Uterus (tissue), 4 donors: ENCODE results near the gene CDKAL1. TPM values are rescaled to one million over a fixed set of nuclear protein-coding genes. Genes with fewer than 3 reads are reported as not detected.

Source experiments
- DNase-seq, 2 donors: peaks; one replicate each; pipeline ENCODE4 v3.0.0-alpha.2; 2019 to 2020
- H3K27ac ChIP-seq, 2 donors: fragments of 200-600 bp; sonication (generic); 1 replicate in 1 of 2; 2 replicates in 1 of 2; pipeline ENCODE4 v1.5.1; 2016 to 2018
- H3K27me3 ChIP-seq, 2 donors: fragments of 200-600 bp; sonication (generic); one replicate each; pipeline ENCODE4 v1.5.1; 2018 to 2019; ENCODE audit warnings: control low read depth in 1 of 2
- H3K36me3 ChIP-seq, 2 donors: fragments of 200-600 bp; sonication (generic); one replicate each; pipeline ENCODE4 v1.5.1; 2019; ENCODE audit warnings: control low read depth in 1 of 2
- H3K4me1 ChIP-seq, 2 donors: fragments of 200-600 bp; sonication (generic); one replicate each; pipeline ENCODE4 v1.5.1; 2018 to 2019; ENCODE audit warnings: control low read depth in 1 of 2
- H3K4me3 ChIP-seq, 2 donors: fragments of 200-600 bp; sonication (generic); 1 replicate in 1 of 2; 2 replicates in 1 of 2; pipeline ENCODE4 v1.5.1; 2018 to 2019; ENCODE audit warnings: mild to moderate bottlenecking in 1 of 2
- H3K9me3 ChIP-seq, 2 donors: fragments of 200-600 bp; sonication (generic); one replicate each; pipeline ENCODE4 v1.5.1; 2019; ENCODE audit warnings: control low read depth in 1 of 2
- POLR2A ChIP-seq, 2 donors: fragments of 450-650 bp; IDR thresholded peaks; one replicate each; pipeline ENCODE4 v1.6.1; 2016; ENCODE audit warnings: antibody characterized with exemption in 2 of 2, mild to moderate bottlenecking in 1 of 2, moderate library complexity in 1 of 2
- intact Hi-C: fragments of 100-400 bp; cut with DNase I; formaldehyde crosslinking; loops from one replicate; pipeline ENCODE4 v1.15.1; 2023; ENCODE audit warnings: low total_unique reads
- total RNA-seq, 4 donors: library from RNA; depleted of rRNA in 3 of 4; stranded (reverse); fragments of >200 nt in 3 of 4; gene quantifications; one replicate each; pipeline versions ENCODE4 v1.1.0 to v1.2.4, GENCODE V29; 2014 to 2023
- TF ChIP-seq, protein P1 (sequence below), 4 experiments: fragments of 200-600 bp in 2 of 4; fragments of 450-650 bp in 2 of 4; sonication (generic) in 2 of 4; IDR thresholded peaks; one replicate each; pipeline ENCODE4 v1.5.1; 2016 to 2019; ENCODE audit warnings: antibody characterized with exemption in 4 of 4, mild to moderate bottlenecking in 2 of 4, moderate library complexity in 1 of 4
- donor health status: DM: yes; HTN: yes; CAD: no.

The CDKAL1 gene
- total RNA-seq, 4 donors from 2014 or later, result 5.0 to 51.7 (median 18.9) TPM

DNA sequence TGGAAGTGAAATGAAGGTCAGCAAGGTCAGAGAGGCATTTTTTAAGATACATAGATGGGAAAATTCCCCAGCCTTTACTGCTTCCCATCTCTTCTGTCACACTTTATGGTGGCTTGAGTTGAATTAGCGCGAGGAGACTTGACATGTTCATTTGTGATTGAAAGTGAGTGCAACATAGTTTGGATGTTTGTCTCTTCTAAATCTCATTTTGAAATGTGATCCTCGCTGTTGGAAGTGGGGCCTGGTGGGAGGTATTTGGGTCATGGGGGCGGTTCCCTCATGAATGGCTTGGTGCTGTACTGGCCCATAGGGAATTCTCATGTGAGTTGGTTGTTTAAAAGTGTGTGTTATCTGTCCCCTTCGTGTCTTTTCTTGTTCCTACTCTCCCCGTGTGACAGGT is 237.2 kb downstream of the CDKAL1 start:
- no peak for DNase-seq
- intact Hi-C loops, result no loop called here
- Histone ChIP-seq H3K4me1 (no peaks in the 10 kb centered on the region), H3K36me3 (no peaks in the 10 kb centered on the region), H3K9me3 (no peaks in the 10 kb centered on the region), H3K4me3 (no peak overlapping the region), H3K27me3 (no peaks in the 10 kb centered on the region), H3K27ac (no peak overlapping the region)
- TF ChIP-seq, protein P1, sequence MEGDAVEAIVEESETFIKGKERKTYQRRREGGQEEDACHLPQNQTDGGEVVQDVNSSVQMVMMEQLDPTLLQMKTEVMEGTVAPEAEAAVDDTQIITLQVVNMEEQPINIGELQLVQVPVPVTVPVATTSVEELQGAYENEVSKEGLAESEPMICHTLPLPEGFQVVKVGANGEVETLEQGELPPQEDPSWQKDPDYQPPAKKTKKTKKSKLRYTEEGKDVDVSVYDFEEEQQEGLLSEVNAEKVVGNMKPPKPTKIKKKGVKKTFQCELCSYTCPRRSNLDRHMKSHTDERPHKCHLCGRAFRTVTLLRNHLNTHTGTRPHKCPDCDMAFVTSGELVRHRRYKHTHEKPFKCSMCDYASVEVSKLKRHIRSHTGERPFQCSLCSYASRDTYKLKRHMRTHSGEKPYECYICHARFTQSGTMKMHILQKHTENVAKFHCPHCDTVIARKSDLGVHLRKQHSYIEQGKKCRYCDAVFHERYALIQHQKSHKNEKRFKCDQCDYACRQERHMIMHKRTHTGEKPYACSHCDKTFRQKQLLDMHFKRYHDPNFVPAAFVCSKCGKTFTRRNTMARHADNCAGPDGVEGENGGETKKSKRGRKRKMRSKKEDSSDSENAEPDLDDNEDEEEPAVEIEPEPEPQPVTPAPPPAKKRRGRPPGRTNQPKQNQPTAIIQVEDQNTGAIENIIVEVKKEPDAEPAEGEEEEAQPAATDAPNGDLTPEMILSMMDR (IDR thresholded peaks at IDR 0.05), result no peak
- no peak for TF ChIP-seq POLR2A (IDR thresholded peaks at IDR 0.05)

DNA sequence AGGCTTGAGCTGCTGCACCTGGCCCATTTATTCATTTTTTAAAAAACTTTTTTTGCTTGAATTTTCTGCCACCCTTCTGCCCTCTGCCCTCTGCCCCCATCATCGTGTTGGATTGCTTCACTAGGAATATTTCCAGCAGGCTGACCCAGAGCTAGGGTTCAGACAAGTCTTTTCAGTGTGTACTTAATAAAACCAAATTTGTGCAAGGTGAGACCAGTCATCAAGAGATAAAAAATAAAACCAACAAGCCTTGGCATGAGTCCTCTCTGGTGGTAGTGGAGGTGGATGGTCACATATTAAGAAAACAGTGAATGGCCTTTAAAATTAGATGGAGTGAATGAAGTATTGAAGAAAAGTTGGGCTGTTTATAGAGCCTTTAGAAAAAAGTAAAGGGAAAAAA is 239.6 kb downstream of the CDKAL1 start:
- no peak overlapping the region for H3K4me3 ChIP-seq
- H3K4me1 ChIP-seq, result no peaks in the 10 kb centered on the region
- H3K27ac ChIP-seq, result no peak overlapping the region
- TF ChIP-seq, protein P1 (IDR thresholded peaks at IDR 0.05), result no peak
- TF ChIP-seq POLR2A (IDR thresholded peaks at IDR 0.05), result no peak
- intact Hi-C loops, result no loop called here
- no peak for DNase-seq
- no peaks in the 10 kb centered on the region for H3K36me3 ChIP-seq
- no peaks in the 10 kb centered on the region for H3K9me3 ChIP-seq
- H3K27me3 ChIP-seq, result no peaks in the 10 kb centered on the region

DNA sequence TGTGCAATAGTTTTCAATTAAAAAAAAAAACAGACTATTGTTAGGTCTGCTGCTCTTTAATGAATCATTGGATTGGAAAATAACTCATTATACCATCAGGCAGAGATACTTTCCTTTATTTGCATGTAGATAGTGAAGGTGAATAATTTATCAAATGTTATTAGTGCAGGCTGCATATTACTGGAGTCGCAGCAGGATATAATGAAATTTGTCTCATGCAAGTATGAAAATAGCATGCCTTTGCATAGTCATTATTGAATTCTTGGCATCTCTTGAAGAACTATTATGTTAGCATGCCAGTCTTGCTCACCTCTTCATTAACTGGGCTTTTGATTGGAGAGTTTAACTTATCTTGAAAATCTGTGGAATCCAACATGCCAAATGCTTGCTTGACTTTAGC is 241.7 kb downstream of the CDKAL1 start:
- TF ChIP-seq, protein P1 (IDR thresholded peaks at IDR 0.05), result no peak
- TF ChIP-seq POLR2A (IDR thresholded peaks at IDR 0.05), result no peak
- Histone ChIP-seq H3K9me3 (no peaks in the 10 kb centered on the region), H3K4me3 (no peak overlapping the region), H3K36me3 (no peaks in the 10 kb centered on the region), H3K27me3 (no peaks in the 10 kb centered on the region), H3K27ac (no peak overlapping the region), H3K4me1 (no peaks in the 10 kb centered on the region)
- intact Hi-C loops, result no loop called here
- no peak for DNase-seq

DNA sequence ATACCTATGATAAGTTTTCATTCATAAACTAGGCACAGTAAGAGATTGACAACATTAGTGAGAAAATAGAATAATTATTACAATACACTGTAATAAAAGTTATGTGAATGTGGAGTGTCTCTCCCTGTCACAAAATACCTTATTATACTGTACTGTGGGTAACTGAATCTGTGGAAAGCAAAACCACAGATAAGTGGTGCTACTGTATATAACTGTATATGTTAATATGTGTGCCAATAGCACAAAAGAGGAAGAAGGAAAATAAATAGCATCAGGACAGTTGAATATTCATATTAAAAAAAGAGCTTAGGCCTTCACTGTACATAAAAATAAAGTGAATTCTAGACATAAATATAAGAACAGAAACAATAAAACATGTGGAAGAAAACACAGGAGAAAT is 243.5 kb downstream of the CDKAL1 start:
- TF ChIP-seq, protein P1 (IDR thresholded peaks at IDR 0.05), result no peak
- TF ChIP-seq POLR2A (IDR thresholded peaks at IDR 0.05), result no peak
- Histone ChIP-seq H3K27ac (no peak overlapping the region), H3K4me1 (no peaks in the 10 kb centered on the region), H3K27me3 (no peaks in the 10 kb centered on the region), H3K4me3 (no peak overlapping the region), H3K9me3 (no peaks in the 10 kb centered on the region), H3K36me3 (no peaks in the 10 kb centered on the region)
- no peak for DNase-seq
- intact Hi-C loops, result no loop called here

DNA sequence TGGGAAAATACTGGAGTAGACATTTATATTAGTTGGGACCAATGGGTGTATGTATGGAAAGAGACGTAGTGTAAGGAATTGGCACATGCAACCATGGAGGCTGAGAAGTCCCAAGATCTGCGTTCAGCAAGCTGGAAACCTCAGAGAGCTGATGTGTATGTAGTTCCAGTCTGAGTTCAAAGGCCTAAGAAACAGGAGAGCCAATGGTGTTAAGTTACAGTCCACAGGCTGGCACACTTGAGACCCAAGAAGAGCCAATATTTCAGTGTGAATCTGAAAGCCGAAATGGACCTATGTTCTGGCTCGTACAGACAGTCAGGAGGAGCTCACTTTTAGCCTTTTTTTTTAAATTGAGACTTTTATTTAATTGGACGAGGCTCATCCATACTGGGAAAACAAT is 244.2 kb downstream of the CDKAL1 start:
- DNase-seq, result no peak
- TF ChIP-seq, protein P1 (IDR thresholded peaks at IDR 0.05), result no peak
- TF ChIP-seq POLR2A (IDR thresholded peaks at IDR 0.05), result no peak
- Histone ChIP-seq H3K9me3 (no peaks in the 10 kb centered on the region), H3K27ac (no peak overlapping the region), H3K4me1 (no peaks in the 10 kb centered on the region), H3K27me3 (no peaks in the 10 kb centered on the region), H3K4me3 (no peak overlapping the region), H3K36me3 (no peaks in the 10 kb centered on the region)
- intact Hi-C loops, result no loop called here
